NK-92 (cell line): Measurements from ENCODE around the gene STARD10.
"Not testable (repeated sequence)": the region's sequence is repeated elsewhere in the genome, so short reads cannot be mapped to it uniquely, and the experiment has no call there.

ENCODE experiments used
- DNase-seq: peaks from one replicate; lab custom pipeline; 2025; ENCODE audit not compliant: unreplicated experiment; lab: John Stamatoyannopoulos, UW

Gene STARD10

GRCh38 chr11:72793425-72794367 lies at the start of gene STARD10:
TSS of gene STARD10 (minus strand) at chr11:72794047. CDS start at chr11:72781181, 12,866 bp downstream.
- peak; percentile 47 for DNase-seq

DNA sequence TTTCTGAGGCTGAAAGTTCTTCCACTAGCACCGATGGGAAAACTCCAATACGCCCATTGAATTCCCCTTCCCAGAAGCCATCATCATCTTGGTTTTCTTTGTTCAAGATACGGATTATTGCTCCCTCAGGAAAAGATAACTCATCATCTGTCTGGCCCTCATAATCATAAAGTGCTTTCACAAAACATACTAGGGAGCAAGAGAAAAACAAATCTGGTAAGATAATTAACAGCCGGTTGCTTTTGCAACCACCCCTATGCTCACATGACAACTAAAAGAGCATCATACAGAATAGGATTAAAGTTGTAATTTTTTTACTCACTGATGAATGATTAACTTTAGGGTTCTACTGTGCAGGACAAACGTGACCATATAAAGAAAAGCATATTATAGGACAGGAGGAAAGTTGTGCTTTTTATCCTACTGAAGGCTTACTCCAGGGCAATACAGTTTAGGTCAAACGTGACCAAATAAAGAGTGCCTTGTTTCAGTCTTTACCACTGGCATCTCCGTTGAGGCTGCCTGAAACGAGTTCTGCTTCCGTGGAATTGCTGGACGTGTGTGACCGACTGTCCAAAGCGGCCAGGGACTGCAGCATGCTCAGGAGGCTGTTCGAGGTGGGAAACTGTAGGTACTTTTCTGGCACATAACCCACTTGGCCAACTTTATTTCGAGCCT lies 48.9 kb upstream of the STARD10 start:
- no peak for DNase-seq

DNA sequence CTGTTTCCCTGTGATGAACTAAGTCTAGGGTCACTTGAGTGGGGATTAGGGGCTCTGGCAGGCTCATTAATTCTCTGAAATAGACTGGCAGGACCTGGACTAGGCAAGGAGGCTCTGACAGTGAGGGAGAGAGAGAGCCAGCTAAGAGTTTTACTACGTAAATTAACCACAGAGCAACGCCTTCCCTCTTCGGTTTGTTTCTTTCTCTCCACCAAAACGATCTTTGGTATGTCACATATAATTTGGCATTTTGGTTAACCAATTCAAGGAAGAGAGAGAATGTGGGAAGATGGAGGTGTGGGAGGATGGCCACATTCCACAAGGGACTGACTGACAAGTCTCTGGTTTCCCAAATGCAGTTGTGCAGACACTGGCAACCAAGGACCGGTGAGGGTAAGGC lies 48.3 kb upstream of the STARD10 start:
- no peak for DNase-seq

GRCh38 chr11:72841397-72841796 lies 47.5 kb upstream of the STARD10 start:
- no peak for DNase-seq

DNA sequence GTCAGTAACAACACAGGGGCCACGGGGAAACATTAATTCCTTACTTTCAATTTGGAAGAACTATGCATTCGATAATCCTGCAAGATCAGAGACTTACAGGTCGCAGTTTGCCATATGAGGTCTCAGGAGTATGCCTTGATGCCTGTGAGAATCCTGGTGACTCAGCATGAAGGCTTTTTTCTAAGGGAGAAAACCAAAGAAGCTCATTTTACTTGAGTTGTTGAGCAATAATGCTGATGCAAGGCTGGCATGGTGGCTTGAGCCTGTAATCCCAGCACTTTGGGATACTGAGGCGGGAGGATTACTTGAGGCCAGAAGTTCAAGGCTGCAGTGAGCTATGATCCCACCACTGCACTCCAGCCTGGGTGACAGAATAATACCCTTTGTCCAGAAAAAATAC lies 46.9 kb upstream of the STARD10 start:
- DNase-seq: no peak

DNA sequence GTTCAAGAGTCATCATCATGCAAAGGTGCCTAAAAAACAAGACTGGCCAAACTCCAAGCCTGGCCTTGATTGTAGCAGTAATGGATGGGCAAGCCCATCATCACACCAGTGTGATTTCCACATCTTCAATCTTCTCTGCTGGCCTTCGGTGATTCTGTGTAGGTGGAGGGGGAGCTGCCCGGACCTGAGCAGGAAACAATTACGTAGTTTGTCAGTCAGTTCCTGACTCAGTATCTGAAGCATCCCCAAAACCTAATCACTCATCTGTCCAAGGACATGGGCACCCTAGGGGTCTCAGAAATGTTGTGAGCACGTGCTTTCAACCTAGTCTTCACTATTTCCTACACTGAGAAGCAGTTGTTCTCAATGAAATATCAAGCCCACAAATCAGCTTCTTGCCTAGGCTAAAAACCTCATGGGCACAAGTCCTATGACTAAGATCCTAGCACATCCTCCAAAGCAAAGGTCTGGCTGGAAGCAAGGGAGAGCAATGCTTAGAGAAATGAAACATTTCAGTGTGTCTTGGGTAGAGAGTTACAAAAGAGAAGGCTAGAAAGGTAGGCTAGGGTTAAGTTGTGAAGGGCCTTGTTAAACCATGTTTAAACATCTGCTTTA lies 45.0 kb upstream of the STARD10 start:
- DNase-seq: no peak

GRCh38 chr11:72836111-72836510 lies 42.3 kb upstream of the STARD10 start:
- DNase-seq: no peak

GRCh38 chr11:72834905-72835304 lies 41.1 kb upstream of the STARD10 start:
- no peak for DNase-seq

DNA sequence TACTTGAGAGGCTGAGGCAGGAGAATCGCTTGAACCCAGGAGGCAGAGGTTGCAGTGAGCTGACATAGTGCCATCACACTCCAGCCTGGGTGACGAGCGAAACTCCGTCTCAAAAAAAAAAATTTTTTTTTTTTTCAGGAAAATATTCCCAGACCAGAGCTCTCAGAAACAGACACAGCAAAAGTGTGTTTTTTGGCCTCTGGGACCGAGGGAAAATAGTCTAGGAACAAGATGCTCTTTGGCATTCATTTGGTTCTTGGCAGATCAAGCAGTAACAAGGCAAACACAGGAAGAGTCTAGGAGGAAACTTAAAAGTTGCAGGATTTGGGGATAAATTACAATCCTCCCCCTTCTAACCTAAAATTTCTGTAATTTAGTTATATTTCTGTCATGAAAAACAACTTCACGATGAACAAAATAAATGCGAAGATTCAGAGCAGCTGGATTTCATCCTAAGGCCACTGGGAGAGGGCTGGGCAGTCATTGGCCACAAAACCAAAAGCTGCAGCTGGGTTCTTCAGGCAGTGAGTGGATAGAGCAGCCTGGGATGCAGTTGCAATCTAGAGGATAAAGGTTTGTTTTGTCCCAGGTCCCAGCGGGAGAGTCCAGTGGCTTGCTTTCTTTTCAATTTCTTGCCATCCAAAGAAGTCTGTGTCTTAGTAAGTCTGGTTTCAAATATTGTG lies 40.1 kb upstream of the STARD10 start:
- no peak for DNase-seq

- DNase-seq: no peak
These were observed 39.4 kb upstream of the STARD10 start for GRCh38 chr11:72833083-72833733.

GRCh38 chr11:72832301-72833082 lies 38.6 kb upstream of the STARD10 start:
- no peak for DNase-seq

GRCh38 chr11:72831521-72832300 lies 37.9 kb upstream of the STARD10 start:
- no peak for DNase-seq

- DNase-seq: no peak
These were observed 36.2 kb upstream of the STARD10 start for GRCh38 chr11:72829884-72830533.

- DNase-seq: no peak
These were observed 35.3 kb upstream of the STARD10 start for GRCh38 chr11:72829178-72829577.

DNA sequence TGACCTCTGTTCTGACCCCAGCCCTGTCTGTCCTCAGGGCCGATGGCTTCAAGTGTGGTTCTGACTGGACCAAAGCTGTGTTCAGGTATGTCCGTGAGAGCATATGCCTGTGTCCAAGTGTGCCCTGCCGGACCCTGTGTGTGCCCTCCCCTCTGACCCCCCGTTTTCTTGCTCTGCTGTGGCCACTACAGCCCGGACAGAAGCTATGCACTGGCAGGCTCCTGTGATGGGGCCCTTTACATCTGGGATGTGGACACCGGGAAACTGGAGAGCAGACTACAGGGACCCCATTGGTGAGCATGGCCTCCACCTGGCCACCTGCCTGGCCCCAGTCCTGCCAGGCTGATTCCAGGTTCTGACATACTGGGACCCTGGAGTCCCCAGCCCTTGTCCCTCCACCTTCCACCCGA lies 34.9 kb upstream of the STARD10 start:
- no peak for DNase-seq

DNA sequence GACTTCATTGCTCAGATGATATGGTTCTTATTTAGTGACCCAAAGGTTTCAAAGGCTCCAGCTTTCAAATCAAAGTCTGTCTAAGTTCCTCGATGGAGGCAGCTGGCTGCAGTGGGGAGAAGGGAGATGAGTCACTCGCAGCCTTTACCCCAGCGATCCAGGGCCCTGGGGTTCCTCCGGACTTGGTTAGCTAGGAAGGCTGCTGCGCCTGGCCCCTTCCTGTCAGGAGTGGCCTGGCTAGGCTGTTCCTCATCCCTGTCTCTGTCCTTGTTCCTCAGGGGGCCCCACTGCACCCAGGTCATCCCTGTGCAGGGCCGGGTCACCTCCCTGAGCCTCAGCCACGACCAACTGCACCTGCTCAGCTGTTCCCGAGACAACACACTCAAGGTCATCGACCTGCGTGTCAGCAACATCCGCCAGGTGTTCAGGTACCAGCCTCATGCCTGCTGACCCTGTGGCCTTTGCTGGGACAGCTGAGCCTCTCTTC lies 34.3 kb upstream of the STARD10 start:
- DNase-seq: no peak

DNA sequence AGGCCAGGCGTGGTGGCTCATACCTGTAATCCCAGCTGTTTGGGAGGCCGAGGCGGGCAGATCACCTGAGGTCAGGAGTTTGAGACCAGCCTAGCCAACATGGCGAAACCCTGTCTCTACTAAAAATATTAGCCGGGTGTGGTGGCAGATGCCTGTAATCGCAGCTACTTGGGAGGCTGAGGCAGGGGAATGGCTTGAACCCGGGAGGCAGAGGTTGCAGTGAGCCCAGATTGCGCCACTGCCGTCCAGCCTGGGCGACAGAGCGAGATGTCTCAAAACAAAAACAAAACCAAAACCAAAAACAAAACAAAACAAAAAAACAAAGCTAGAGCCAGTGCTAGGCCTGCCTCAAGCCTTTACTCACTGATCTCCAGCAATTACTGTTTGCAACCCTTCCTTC lies 33.8 kb upstream of the STARD10 start:
- DNase-seq: not testable (repeated sequence)

- DNase-seq: no peak
These were observed 33.2 kb upstream of the STARD10 start for GRCh38 chr11:72826942-72827480.
